Keratinocyte (primary cell): ENCODE data around the gene MARK1. TPM values are rescaled to one million over a fixed set of nuclear protein-coding genes. Genes with fewer than 3 reads are reported as not detected.

ENCODE experiments used
- DNase-seq: peaks from one replicate; pipeline ENCODE4 v3.0.0-alpha.2; 2011; ENCODE audit warnings: low read depth, missing footprints, low spot score
- FAIRE-seq: peaks from 2 replicates; lab custom pipeline; 2011; peaks lifted over from hg19 to GRCh38; lab: Jason Lieb, UNC
- H2AFZ ChIP-seq: 2 replicates; pipeline ENCODE4 v1.6.0; 2012; ENCODE audit warnings: low read length, control low read depth, inconsistent platforms; ENCODE audit not compliant: control insufficient read depth
- H3K27ac ChIP-seq: 2 replicates; pipeline ENCODE4 v1.5.1; 2011; ENCODE audit warnings: low read length; ENCODE audit not compliant: control insufficient read depth, insufficient read depth
- H3K27me3 ChIP-seq: 3 replicates; pipeline ENCODE4 v1.6.0; 2011; ENCODE audit warnings: low read length; ENCODE audit not compliant: control insufficient read depth, insufficient read depth; ENCODE audit errors: extremely low read depth
- H3K36me3 ChIP-seq, 2 experiments: 2 replicates in 1 of 2; 3 replicates in 1 of 2; pipeline ENCODE4 v1.5.1; 2011; ENCODE audit warnings: low read length in 2 of 2, mild to moderate bottlenecking in 1 of 2; ENCODE audit not compliant: control insufficient read depth in 2 of 2, insufficient read depth in 2 of 2; ENCODE audit errors: extremely low read depth in 1 of 2
- H3K4me1 ChIP-seq: 3 replicates; pipeline ENCODE4 v1.5.1; 2011; ENCODE audit warnings: low read length; ENCODE audit not compliant: control insufficient read depth, insufficient read depth; ENCODE audit errors: extremely low read depth
- H3K4me2 ChIP-seq: 3 replicates; pipeline ENCODE4 v1.6.0; 2011; ENCODE audit warnings: low read depth, low read length; ENCODE audit not compliant: control insufficient read depth, insufficient read depth; ENCODE audit errors: extremely low read depth
- H3K4me3 ChIP-seq, 3 experiments: fragments of 200-600 bp in 1 of 3; sonication (generic) in 1 of 3; 2 replicates in 2 of 3; 3 replicates in 1 of 3; pipeline ENCODE4 v1.5.1; 2011 to 2016; ENCODE audit warnings: low read length in 3 of 3, mild to moderate bottlenecking in 3 of 3, control low read depth in 2 of 3, inconsistent platforms in 1 of 3, low read depth in 1 of 3, mixed read lengths in 1 of 3, mixed run types in 1 of 3, moderate library complexity in 1 of 3; ENCODE audit not compliant: control insufficient read depth in 2 of 3, insufficient read depth in 2 of 3; ENCODE audit errors: extremely low read depth in 1 of 3
- H3K79me2 ChIP-seq: 2 replicates; pipeline ENCODE4 v1.6.0; 2012; ENCODE audit warnings: low read length; ENCODE audit not compliant: control insufficient read depth, insufficient read depth
- H3K9ac ChIP-seq: 3 replicates; pipeline ENCODE4 v1.6.0; 2011; ENCODE audit warnings: low read length; ENCODE audit not compliant: control insufficient read depth, insufficient read depth; ENCODE audit errors: extremely low read depth
- H3K9me1 ChIP-seq: 3 replicates; pipeline ENCODE4 v1.6.0; 2011; ENCODE audit warnings: low read length; ENCODE audit not compliant: control insufficient read depth, insufficient read depth; ENCODE audit errors: extremely low read depth
- H3K9me3 ChIP-seq: 2 replicates; pipeline ENCODE4 v1.5.1; 2012; ENCODE audit warnings: low read depth, low read length; ENCODE audit not compliant: control insufficient read depth
- H4K20me1 ChIP-seq: 3 replicates; pipeline ENCODE4 v1.6.0; 2011; ENCODE audit warnings: low read length; ENCODE audit not compliant: control insufficient read depth, insufficient read depth; ENCODE audit errors: extremely low read depth
- EZH2 ChIP-seq: IDR thresholded peaks from one replicate; pipeline ENCODE4 v1.6.1; 2012; ENCODE audit warnings: inconsistent platforms, mild to moderate bottlenecking, low read length, moderate library complexity
- dilution Hi-C: fragments of 300-500 bp; cut with MboI; formaldehyde crosslinking; loops from one replicate; pipeline ENCODE4 v1.7.0; 2020; ENCODE audit warnings: low sequenced_read_pairs; ENCODE audit not compliant: extremely low pct_ligation_motif_present
- polyA plus RNA-seq, 5 experiments: library from polyadenylated mRNA; depleted of rRNA in 3 of 5; stranded (reverse) in 3 of 5; stranded (forward) in 1 of 5; unstranded in 1 of 5; fragments of >200 nt; gene quantifications; 1 replicate in 1 of 5; 2 replicates in 3 of 5; 3 replicates in 1 of 5; pipeline versions ENCODE4 v1.2.1 to v1.2.3, GENCODE V29; 2011 to 2012; ENCODE audit warnings: missing spikeins in 2 of 5, low read depth in 1 of 5, low replicate concordance in 1 of 5
- TF ChIP-seq, protein P1 (sequence below), 3 experiments: IDR thresholded peaks in 1 of 3; conservative IDR thresholded peaks in 1 of 3; optimal IDR thresholded peaks in 1 of 3; 2 replicates in 2 of 3; 3 replicates in 1 of 3; pipeline versions ENCODE3 to v1.5.1; 2011; ENCODE audit warnings: low read length in 3 of 3, mild to moderate bottlenecking in 3 of 3, moderate library complexity in 2 of 3, control low read depth in 1 of 3, inconsistent platforms in 1 of 3; ENCODE audit not compliant: insufficient read depth in 2 of 3; ENCODE audit errors: extremely low read depth in 1 of 3

The MARK1 gene
- polyA plus RNA-seq, 1 donor (not counting 4 experiments of a cell fraction or from before 2014, with no cell fraction given): 8.4 TPM

DNA sequence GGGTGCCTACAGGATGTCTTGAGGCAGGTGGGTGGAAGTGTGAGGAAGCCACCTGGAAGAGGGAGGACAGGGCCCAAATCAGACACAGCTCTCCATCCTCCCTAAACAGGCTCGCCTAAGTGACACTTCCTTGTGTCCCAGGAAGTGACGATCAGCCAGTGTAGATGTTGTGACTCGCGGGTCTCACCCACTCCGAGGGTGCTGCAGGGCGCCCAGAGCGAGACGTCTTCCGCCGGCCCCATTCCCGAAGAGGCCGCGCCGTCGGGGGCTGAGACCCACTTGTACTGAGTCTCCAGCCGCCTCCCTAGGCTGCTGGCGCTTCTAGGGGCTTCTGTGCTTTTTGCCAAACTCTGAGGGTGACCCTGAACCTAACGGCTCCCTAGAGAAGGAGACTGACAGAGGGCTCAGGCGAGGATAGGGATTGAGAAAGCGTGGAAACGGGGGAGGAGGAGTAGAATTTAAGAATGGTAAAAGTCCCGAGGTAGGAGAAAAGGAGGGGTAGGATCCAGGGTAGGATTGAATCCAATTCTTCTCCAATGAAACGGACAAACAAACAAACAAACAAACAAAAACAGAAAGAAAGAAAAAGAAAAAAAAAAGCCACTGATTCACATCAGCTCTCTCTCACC, 543 bp upstream of the MARK1 start:
- peaks cover 12% of the 10 kb centered on the region for H3K4me1 ChIP-seq
- H4K20me1 ChIP-seq: no peaks in the 10 kb centered on the region
- TF ChIP-seq EZH2: no peak
- TF ChIP-seq, protein P1, sequence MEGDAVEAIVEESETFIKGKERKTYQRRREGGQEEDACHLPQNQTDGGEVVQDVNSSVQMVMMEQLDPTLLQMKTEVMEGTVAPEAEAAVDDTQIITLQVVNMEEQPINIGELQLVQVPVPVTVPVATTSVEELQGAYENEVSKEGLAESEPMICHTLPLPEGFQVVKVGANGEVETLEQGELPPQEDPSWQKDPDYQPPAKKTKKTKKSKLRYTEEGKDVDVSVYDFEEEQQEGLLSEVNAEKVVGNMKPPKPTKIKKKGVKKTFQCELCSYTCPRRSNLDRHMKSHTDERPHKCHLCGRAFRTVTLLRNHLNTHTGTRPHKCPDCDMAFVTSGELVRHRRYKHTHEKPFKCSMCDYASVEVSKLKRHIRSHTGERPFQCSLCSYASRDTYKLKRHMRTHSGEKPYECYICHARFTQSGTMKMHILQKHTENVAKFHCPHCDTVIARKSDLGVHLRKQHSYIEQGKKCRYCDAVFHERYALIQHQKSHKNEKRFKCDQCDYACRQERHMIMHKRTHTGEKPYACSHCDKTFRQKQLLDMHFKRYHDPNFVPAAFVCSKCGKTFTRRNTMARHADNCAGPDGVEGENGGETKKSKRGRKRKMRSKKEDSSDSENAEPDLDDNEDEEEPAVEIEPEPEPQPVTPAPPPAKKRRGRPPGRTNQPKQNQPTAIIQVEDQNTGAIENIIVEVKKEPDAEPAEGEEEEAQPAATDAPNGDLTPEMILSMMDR (optimal IDR thresholded peaks at IDR 0.05 in 1 of 3, IDR thresholded peaks at IDR 0.05 in 1 of 3, conservative IDR thresholded peaks at IDR 0.05 in 1 of 3; ENCODE audit: extremely low read depth in 1 of 3, insufficient read depth in 2 of 3, low read length in 3 of 3): no peak
- DNase-seq (no peak), FAIRE-seq (no peak)
- no peaks in the 10 kb centered on the region for H3K9me3 ChIP-seq
- dilution Hi-C loops: no loop called here
- peak overlapping the region; percentile 90 to 96 (median 92) for H3K4me3 ChIP-seq
- H3K9ac ChIP-seq: peak overlapping the region; percentile 95
- no peaks in the 10 kb centered on the region for H3K9me1 ChIP-seq
- peak overlapping the region; percentile 83 for H3K27ac ChIP-seq
- H3K36me3 ChIP-seq: no peaks in the 10 kb centered on the region
- peak overlapping the region; percentile 86 for H3K4me2 ChIP-seq
- no peaks in the 10 kb centered on the region for H3K27me3 ChIP-seq
- peak overlapping the region; percentile 80 for H2AFZ ChIP-seq
- peaks cover 37% of the 10 kb centered on the region for H3K79me2 ChIP-seq

DNA sequence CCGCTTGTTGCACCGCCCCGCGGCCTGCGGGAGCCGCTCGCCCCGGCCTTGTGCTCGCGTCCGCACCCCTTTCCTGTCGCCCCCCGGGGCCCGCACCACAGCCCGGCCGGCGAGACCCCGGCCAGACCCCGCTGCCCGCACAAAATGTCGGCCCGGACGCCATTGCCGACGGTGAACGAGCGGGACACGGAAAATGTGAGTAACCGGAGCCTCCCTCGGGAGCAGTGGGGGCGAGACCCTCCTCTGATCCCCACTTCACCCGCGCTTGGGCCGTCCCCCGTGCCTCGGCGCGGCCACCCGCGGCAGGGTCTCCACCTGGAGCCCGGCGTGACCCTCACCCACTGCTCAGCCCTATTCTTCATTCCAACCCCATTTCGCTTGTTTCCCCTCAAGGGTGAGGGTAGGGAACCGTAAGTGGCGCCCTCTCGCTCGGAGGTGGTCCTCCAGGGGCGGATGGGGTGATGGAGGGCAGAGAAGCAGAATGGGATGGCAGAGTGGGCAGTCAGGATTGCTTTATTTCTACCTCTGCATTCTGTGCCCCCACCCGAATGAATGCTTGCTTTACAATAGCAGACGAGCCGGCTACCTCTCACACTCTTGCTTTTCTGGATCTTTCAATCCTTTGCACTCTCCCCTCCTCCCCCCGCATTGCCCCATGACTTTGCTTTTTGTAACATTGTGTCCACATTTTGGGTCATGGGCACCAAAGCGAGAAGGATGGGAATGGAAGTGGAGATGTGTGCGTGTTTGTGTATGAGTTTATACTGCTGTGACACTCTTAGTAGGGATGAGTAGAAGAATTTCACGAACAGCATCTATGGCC, 954 bp downstream of the MARK1 start:
- Histone ChIP-seq H2AFZ (peak overlapping the region; percentile 91), H3K4me1 (peaks cover 12% of the 10 kb centered on the region)

More for the DNA sequence above, 954 bp downstream of the MARK1 start:
- peak overlapping the region; percentile 90 to 96 (median 92) for H3K4me3 ChIP-seq
- H3K9me1 ChIP-seq: no peaks in the 10 kb centered on the region
- no peaks in the 10 kb centered on the region for H3K9me3 ChIP-seq
- H3K27me3 ChIP-seq: no peaks in the 10 kb centered on the region
- peak overlapping the region; percentile 83 for H3K27ac ChIP-seq
- TF ChIP-seq EZH2: no peak
- TF ChIP-seq, protein P1 (optimal IDR thresholded peaks at IDR 0.05 in 1 of 3, IDR thresholded peaks at IDR 0.05 in 1 of 3, conservative IDR thresholded peaks at IDR 0.05 in 1 of 3; ENCODE audit: extremely low read depth in 1 of 3, insufficient read depth in 2 of 3, low read length in 3 of 3): peak in 1 of 3 experiments; percentile 33
- no peak for DNase-seq
- peak overlapping the region; percentile 95 for H3K9ac ChIP-seq
- no peaks in the 10 kb centered on the region for H4K20me1 ChIP-seq
- dilution Hi-C loops: no loop called here
- peaks cover 52% of the 10 kb centered on the region for H3K79me2 ChIP-seq
- peak overlapping the region; percentile 99 for H3K4me2 ChIP-seq
- no peaks in the 10 kb centered on the region for H3K36me3 ChIP-seq
- FAIRE-seq: peak; percentile 55
